ENCODE results near the gene PIK3R5.
"Not testable (repeated sequence)": the region's sequence is repeated elsewhere in the genome, so short reads cannot be mapped to it uniquely, and the experiment has no call there.

GRCh38 chr17:8856205-8856603 is 109.3 kb downstream of the PIK3R5 start:
- TF ChIP-seq CTCF, POLR2A (IDR thresholded peaks at IDR 0.05): not testable (repeated sequence)

Measured in heart left ventricle (tissue), 13 donors.